GM19372 (cell line): ENCODE results near the gene TMEM234.
A peak's percentile ranks its signal among the peaks of the same experiment; 100 is the strongest.

ENCODE experiments used
- ATAC-seq: cut with Tn5 transposase; IDR thresholded peaks from one replicate; pipeline ENCODE4 v1.9.1; 2021; ENCODE audit warnings: mild to moderate bottlenecking, low read depth, moderate library complexity; ENCODE audit not compliant: unreplicated experiment

The TMEM234 gene

DNA sequence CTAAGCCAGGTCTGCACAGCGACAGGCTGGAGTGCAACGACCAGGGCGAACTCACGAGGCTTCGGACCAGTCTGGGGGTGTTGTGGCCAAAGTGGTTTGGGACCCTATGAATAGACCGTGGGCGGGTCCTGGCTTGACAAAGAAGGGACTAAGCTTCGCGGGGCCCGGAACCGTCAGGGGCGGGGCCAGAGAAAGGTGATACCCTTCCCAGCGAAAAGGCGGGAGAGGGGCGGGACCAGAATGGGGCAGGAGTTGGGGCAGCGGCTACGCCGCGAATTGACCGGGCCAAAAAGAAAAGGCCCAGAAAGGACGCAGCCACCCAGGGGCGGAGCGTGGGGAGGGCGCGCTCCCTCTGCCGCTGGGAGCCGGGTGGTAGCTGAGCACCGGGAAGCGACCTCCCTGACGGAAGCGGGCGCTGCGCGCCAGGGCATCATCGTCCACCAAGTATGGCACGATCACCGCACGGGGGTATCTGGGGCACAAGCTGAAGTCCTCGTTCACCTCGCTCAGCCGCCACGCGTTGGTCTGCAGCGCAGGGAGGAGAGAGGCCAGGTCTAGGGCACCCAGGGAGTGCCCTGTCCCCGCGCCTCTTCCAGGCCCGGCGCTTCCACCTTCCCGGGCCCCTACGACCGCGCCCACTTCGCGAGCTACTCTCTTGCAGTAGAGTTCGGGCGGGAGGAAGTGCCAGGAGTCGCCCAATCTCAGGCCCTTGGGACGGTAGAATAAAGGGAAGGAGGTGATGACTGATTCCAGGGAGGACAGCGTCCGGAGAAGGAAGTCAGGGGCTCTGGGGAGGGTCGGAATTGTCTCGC lies 18.2 kb upstream of the TMEM234 start:
- no peak for ATAC-seq

DNA sequence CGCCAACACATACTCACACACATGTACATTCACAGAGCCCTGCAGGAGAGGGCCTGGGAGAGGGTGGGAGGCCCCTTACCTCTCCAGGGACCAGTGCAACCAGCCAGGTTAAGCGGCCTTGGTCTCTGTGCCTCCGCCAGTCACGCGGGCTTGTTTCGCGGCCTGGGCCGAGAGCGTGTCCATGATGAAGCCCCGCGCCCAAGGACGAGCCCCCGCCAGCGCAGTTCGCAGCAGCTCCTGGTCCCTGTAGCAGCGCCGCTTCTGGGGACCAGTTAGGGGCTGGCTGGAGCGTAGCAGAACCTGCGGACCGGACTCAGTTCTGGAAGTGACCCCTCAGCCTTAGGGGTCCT lies 17.6 kb upstream of the TMEM234 start:
- ATAC-seq = no peak

DNA sequence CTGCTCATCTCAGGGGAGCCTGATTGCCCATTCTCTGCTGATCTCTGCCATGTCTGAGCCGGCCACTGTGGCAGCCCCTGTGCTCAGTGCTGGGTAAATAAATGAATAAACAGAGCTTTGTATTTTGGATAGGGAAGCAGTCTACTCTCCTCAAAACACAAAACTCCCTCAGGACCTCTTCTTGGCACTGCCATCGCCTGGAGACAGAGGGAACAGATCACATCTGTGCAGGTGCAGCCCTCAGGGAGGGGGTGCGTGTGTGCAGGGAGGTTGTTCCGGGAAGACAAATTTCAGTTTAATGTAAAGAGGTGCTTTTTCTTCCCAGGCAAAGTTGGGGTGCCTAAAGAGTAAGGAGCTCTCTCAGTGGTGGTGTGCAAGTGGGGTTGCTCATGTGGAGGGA lies 17.2 kb upstream of the TMEM234 start:
- no peak for ATAC-seq

DNA sequence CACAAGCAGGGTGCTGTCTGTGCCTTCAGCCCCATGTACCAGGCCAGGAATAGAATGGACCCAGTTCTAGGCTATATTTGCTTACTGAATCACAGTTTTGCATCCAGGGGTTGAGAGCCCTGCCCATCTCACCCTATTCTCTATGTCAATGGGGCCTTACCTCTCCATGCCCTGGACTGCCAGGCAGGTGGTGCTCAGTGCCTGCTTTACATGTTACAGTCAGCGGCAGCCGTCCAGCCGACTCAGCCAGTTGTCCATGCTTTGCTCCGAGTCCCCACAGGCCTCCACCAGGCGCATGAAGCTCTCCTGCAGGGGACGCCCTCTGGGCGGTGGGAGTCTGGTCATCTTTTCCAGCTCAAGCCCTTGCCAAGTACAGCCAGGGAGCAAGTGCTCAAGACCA lies 12.6 kb upstream of the TMEM234 start:
- ATAC-seq = no peak

DNA sequence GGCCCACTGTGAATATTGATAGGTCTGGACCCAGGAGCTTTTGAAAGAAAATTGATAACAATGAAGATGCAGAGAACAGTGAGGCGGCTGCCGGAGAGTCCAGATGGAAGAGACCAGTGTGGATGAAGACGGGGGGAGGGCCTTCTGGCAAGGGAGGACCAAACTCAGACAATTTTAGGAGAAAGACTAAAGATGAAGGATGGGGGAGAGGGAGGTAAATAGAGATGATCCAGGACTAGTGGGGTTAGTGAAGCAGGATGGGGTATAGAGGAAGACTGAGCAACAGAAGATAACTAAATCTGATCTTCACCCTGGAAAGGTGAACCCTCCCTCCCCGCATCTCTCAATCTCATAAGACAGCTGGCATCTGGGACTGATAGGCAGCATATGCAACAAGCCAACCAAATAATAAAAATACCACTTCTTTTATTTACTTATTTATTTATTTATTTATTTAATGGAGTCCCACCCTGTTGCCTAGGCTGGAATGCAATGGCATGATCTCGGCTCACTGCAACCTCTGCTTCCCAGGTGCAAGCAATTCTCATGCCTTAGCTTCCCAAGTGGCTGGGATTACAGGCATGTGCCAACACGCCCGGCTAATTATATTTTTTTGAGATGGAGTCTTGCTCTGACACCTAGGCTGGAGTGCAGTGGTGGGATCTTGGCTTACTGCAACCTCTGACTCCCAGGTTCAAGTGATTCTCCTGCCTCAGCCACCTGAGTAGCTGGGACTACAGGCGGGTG lies 10.6 kb upstream of the TMEM234 start:
- ATAC-seq = no peak

DNA sequence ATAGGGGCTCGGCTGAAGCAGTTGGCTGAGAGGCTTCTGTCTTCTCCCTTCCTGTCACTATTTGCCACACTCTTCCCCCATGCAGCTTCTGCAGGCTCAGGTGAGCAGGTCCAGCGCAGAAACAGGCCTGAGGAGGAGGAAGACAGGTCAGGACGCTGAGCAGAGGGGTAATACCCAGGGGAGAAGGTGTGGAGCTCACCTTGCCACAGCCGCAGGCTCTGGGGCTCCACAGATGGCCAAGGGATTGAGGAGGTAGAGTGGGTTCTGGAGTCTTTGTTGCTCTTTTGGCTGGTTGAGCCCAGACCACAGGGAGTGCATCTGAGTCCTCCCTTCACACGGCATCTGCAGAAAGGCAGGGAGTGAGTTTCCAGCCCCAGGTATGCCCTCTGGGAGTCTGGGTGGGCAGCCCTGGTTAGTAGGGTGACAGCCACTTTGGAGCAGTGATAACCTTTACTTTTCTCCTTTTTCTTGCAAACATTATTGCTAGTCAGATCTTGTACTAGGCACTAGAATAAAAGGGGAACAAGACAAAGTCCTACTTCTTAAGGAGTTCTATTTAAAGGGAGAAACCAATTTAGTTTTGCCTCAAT lies 9.8 kb upstream of the TMEM234 start:
- ATAC-seq = no peak

DNA sequence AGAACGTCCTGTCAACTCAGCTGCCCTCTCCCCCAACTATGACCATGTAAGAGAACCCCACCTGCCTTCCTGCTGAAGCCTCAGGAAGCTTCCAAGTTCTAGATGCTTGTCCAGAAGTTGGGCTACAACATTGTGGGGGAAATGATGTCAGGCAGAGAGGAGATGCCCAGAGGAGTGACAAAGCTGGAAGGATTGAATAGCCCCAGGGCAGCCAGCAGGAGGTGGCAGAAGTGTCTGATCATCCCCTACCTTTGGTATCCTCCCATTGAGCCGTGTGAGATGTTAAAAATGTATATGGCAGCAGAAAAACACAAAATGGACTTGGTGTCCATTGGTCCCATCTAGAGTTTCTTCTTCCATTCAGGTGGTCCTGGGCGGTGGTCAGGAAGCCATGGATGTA lies 6.6 kb upstream of the TMEM234 start:
- ATAC-seq = no peak

DNA sequence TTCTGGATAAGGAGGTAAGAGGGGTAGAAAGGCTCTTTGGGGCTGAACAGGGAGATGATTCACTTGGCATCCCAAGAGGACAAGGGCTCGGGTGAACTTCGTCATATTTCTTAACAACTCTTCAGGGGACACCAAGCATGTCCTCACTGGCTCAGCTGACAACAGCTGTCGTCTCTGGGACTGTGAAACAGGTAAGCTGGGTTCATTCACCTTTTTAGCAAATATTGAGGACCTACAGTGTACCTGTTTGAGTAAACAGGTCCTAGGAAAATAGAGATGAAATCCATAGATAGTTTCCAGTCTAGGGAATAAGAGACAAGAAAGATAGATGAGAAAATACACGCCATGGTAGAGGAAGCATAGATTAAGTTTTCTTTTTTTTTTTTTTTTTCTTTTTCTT lies 2.1 kb upstream of the TMEM234 start:
- no peak for ATAC-seq

DNA sequence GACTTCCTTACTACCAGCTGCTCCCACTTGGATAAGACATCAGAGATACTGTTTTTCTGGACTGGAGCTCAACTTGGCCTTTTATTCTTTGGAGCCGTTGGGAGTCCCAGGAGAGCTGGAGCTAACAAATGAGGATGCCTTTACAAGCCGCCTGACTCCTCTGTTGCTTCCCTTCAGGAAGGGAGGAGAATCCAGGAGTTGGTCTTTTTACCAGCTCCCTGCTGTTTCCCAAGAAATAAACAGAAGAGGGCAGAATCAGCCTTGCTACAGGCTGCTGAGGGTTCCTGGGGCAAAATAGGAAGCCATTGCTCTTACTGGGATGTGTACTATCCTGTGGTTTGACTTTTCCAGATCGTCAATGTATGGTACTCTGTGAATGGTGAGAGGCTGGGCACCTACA lies 1.5 kb upstream of the TMEM234 start:
- no peak for ATAC-seq

DNA sequence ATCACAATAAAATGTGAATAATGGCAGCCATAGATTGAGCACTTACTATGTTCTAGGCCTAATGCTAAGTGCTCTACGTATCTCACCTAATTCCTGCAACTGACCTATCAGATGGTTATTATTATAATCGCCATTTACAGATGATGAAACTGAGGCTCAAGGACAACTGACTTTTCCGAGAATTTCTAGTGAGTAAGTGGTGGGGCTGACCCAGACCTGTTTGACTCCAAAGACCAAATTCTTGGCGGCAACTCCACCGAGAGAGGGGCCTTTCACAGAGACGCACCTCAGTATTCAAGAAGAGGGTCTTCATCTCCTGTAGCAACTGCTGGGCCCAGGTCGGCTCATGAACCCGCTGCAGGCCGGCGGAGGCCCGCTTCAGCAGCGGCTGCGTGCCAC lies 573 bp downstream of the TMEM234 start:
- ATAC-seq = no peak

DNA sequence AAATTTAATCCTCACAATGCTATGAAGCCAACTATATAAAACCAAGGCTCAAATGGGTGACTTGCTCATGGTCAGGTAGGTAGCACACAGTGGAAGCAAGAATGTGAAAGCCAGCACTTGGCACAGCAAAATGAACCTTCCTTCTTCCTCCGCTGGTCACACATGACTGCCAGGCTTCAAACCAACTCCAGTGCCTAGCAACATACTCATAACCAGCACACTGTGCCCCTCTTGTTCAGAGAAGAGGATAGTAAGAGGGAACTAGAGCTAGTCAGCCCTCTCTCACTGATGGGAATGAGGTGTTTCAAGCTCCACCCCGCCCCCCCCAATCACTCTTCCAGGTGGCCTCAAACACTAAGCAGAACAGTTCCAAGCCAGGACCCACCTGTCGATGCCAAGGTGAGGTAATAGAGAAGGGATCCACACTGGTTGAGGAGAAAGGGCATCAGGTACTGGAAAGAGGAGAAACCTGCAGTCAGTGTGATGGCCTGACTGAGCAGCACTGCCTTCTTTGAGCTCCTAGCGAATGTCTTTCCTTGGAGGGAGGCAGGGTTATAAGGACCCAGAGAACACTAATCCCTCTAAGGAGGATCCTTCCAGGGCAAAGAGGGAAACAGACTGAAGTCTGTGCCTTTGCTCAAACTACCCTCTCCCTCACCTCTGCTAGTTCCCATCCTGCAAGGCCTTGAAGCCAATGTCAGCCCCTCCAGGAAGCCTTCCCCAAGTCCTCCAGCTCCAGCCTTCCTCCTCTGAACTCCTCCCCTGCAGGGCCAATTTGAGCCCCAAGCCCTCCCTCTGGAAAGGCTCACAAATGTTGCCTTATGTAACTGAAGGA lies 1.2 kb downstream of the TMEM234 start:
- no peak for ATAC-seq

DNA sequence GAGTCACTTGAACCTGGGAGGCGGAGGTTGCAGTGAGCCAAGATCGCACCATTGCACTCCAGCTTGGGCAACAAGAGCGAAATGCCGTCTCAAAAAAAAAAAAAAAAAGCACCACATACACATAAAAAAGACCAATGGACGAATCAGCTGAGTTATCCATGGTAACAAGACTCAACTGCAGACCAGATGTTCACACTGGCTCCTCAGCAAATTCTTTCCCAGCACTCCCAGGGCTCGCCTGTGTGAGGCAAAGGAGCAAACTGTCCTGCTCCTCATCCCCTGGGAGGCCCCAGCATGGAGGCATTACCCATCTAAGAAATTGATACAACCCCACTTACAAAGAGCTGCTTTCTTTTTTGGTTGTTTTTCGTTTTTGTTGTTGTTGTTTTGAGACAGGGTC lies 3.1 kb downstream of the TMEM234 start:
- no peak for ATAC-seq

DNA sequence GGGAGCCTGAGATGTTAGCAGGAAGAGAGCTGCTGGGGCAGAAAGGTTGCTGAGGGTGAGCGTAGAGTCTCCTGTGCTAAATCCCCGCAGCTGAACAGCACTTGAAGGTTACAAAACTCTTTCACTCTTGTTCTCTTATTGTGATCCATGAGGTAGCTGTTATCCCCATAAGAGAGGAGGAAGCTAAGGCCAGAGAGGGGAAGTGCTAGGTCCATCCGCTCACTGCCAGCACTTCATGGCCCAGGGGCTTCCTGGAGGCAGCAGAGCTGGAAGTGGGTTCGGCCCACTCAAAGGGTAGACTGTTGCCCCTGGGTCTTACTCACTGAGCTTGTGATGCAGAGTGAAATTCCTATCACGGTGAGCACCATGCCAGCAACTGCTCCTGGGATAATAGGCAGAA lies 5.6 kb downstream of the TMEM234 start:
- no peak for ATAC-seq

DNA sequence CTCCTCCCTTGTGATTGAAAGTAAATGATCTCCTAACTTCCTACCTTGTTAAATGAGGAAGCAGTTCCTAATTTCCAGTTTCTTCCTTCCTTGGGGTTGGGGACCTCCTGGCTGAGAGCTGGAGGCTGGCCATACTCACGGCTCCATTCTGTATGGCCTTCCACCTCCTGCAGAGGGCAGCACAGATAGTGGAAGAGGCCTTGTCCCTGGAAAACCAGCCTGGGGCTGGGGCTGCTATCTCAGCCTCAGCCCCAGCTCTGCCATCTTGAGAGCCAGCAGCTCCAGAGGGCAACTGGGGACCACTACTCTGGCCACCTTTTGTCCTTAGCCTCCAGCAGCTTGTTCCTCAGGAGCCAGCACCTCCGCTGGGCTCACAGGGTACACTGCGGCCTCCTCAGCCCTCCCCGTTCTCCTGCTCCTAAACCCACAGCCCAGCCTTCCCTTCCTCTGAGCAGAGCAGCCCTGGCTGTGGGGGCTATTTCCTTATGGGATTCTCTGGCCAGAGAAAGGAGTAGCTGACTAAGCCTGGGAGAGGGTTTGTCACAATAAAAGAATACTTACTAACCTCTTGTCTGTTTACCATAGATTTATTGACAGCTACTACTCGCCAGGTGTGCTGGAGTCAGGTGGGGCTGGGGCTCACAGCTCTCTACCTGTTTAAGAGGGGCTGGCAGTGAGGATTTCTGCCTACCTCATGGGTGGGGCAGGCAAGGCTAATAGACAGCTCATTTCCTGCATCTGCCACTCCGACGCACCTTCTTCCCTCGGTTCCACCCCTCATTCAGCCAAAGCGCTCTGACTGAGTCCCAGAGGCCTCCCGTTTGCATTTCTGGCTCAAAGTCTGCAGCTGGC lies 6.3 kb downstream of the TMEM234 start:
- no peak for ATAC-seq

DNA sequence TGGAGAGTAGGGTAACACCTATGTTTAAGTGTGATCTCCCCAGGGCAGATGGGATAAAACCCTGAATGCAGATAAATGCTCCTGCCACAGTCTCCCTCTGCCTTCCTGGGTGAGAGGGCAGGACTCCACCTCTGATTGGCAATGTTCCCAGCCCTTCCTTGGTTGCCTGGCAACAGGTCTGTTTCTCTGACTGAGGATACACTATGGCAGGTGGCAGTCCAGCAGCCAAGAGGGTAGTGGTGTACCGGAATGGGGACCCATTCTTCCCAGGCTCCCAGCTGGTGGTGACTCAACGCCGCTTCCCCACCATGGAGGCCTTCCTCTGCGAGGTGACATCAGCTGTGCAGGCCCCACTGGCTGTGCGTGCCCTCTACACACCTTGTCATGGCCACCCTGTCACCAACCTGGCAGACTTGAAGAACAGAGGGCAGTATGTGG lies 13.2 kb downstream of the TMEM234 start, which contains the start of gene DCDC2B:
Gene DCDC2B (plus strand): TSS at position 199 of the 438 bp plus-strand sequence. CDS start 5 bp downstream, at position 204.
- ATAC-seq = no peak

DNA sequence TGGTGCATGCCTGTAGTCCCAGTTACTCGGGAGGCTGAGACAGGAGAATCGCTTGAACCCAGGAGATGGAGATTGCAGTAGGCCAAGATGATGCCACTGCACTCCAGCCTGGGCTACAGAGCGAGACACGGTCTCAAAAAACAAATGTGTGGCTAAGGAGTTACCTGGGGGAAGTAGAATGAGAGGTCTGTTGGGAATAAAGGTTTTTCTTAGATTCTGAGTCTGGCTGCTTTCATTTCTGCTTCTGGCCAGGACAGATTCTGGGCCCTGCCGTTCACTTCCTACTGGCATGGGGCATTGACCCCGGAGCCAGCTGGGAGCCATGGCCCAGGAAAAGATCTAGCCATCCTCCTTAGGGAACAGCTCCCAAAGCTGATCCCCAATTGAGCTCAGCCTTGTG lies 13.7 kb downstream of the TMEM234 start:
- no peak for ATAC-seq

DNA sequence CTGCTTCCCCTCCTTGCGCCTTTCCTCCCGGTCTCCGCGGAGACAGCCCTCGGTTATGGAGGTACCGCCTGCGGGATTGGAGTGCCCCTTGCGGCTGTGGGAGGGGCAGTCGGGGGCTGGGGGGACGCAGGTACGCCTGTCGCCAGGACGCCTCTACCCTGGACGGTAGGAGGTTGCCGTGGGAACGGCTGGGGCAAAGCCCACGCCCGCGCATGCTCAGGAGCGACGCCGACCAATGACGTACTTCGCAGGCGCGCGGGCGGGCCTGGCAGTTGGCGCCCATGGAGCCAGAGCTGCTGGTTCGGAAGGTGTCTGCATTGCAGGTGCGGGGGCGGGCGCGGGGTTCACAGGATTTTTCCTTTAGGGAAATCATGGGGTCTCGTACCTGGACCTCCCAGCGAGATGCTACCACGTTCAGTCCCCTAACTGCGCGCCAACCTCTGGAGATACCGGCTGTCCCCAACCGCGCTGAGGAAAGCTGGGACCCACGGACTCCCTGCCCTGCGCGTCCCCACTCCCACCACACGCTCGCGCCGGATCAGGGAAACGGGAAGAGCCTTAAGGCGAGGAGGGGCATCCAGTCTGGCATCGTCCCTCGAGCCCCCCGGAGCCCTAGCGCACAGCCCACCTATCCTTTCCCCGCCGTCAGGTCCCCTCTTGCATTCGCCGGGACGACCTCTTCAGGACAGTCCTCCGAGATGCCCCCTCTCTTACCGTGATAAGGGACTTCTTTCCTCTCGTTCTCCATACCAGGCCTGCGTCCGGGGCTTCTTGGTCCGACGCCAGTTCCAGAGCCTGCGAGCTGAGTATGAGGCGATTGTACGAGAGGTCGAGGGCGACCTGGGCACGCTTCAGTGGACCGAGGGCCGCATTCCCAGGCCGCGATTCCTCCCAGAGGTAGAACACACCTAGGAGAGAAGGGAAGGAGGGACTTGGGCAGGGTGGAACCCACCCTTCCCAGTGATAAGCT lies 16.5 kb downstream of the TMEM234 start, which contains the start of gene IQCC:
Gene IQCC (plus strand): TSS at position 271 of the 970 bp plus-strand sequence. CDS start 11 bp downstream, at position 282.
- peak; percentile 56 for ATAC-seq

DNA sequence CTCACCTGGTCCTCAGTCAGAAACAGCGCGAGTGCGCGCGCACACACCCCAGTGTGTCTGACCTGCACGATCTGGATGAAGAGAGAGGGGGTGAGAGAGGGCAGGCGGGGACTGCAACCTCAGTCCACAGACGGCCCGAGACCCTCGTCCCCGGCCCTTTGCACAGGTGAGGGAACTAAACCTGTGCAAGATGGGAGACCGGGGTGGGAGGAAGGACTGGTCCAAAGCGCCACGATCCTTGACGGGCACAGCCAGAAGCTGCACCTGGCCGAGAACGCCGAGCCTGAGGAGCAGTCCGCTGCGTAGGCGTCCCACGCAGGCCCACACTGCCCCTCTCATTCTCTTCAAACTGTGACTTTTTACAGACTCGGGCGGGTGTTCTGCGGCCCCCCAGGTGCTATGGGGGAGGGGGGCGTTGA lies 17.2 kb downstream of the TMEM234 start:
- ATAC-seq = no peak
